ENCODE measurements around the gene ALOX12B. TPM values are rescaled to one million over a fixed set of nuclear protein-coding genes. Genes with fewer than 3 reads are reported as not detected.

The ALOX12B gene
- total and polyA plus RNA-seq, 8 donors = 0.88 TPM; not detected in 7

GRCh38 chr17:8119581-8120519, 32.3 kb upstream of the ALOX12B start:
- peaks cover 65 to 79% (median 76%) of the 10 kb centered on the region in 4 donors for H3K4me1 ChIP-seq
- intact Hi-C loops (cut with DNase I; ENCODE audit: low total_unique reads) = no loop called here
- peaks cover 0 to 86% (median 73%) of the 10 kb centered on the region in 3 donors for H3K27me3 ChIP-seq
- no peaks in the 10 kb centered on the region for H3K36me3 ChIP-seq
- peak overlapping the region; percentile 43 to 70 (median 53) for H3K4me3 ChIP-seq
- peak; percentile 79 to 95 for DNase-seq
- no peak for TF ChIP-seq CTCF (IDR thresholded peaks at IDR 0.05)
- no peak for TF ChIP-seq POLR2A (IDR thresholded peaks at IDR 0.05)
- TF ChIP-seq POLR2AphosphoS5 (IDR thresholded peaks at IDR 0.05) = peak in 2 of 3 donors; percentile 55 to 60
- no peak for TF ChIP-seq EP300 (IDR thresholded peaks at IDR 0.05)
- H3K9me3 ChIP-seq = no peaks in the 10 kb centered on the region
- H3K27ac ChIP-seq = peak overlapping the region in 4 of 5 donors; percentile 66 to 85 (median 70)
- 1% methylated on average over 28 of the region's 28 CpGs for WGBS, 5 donors

- Histone ChIP-seq H3K27ac (peak overlapping the region; percentile 56 to 85 (median 66)), H3K27me3 (peaks cover 0 to 86% (median 73%) of the 10 kb centered on the region in 3 donors), H3K36me3 (no peaks in the 10 kb centered on the region), H3K9me3 (no peaks in the 10 kb centered on the region), H3K4me1 (peaks cover 56 to 70% (median 67%) of the 10 kb centered on the region in 4 donors), H3K4me3 (peak overlapping the region; percentile 43 to 55 (median 53))
- TF ChIP-seq POLR2A (IDR thresholded peaks at IDR 0.05) (no peak), CTCF (IDR thresholded peaks at IDR 0.05) (peak in 5 of 7 experiments; percentile 60 to 90 (median 84))
- intact Hi-C loops (cut with DNase I; ENCODE audit: low total_unique reads) = no loop called here
- WGBS, 5 donors = 0 to 1% (median 1%) methylated on average over 24 to 38 of the region's 38 CpGs
- peak; percentile 93 for DNase-seq
Observed at GRCh38 chr17:8118769-8119580, 31.5 kb upstream of the ALOX12B start.

- WGBS, 5 donors = 0 to 2% (median 0%) methylated on average over 25 to 33 of the region's 33 CpGs
- H3K9me3 ChIP-seq = no peaks in the 10 kb centered on the region
- H3K36me3 ChIP-seq = no peaks in the 10 kb centered on the region
- TF ChIP-seq EP300 (IDR thresholded peaks at IDR 0.05) (no peak), POLR2AphosphoS5 (IDR thresholded peaks at IDR 0.05) (no peak), POLR2A (IDR thresholded peaks at IDR 0.05) (no peak), CTCF (IDR thresholded peaks at IDR 0.05) (no peak)
- H3K4me3 ChIP-seq = peak within 1 kb of the TSS; percentile 43 to 55 (median 53)
- intact Hi-C loops (cut with DNase I; ENCODE audit: low total_unique reads) = no loop called here
- peaks cover 48 to 62% (median 59%) of the 10 kb centered on the region in 4 donors for H3K4me1 ChIP-seq
- H3K27me3 ChIP-seq = peaks cover 0 to 86% (median 73%) of the 10 kb centered on the region in 3 donors
- peak within 1 kb of the TSS; percentile 56 to 85 (median 66) for H3K27ac ChIP-seq
- peak; percentile 58 to 59 for DNase-seq
Observed at GRCh38 chr17:8117980-8118768, 30.7 kb upstream of the ALOX12B start, which contains the start of gene ALOXE3. ALOXE3 (minus strand) TSS chr17:8118514; CDS start chr17:8117990, 524 bp downstream.

Data from stomach (tissue), 9 donors.